Measurements from ENCODE around the gene B3GNT8. TPM values are rescaled to one million over a fixed set of nuclear protein-coding genes. Genes with fewer than 3 reads are reported as not detected.

Gene B3GNT8
- total RNA-seq, 2 donors from 2014 or later, result 9.4 to 11.6 TPM

DNA sequence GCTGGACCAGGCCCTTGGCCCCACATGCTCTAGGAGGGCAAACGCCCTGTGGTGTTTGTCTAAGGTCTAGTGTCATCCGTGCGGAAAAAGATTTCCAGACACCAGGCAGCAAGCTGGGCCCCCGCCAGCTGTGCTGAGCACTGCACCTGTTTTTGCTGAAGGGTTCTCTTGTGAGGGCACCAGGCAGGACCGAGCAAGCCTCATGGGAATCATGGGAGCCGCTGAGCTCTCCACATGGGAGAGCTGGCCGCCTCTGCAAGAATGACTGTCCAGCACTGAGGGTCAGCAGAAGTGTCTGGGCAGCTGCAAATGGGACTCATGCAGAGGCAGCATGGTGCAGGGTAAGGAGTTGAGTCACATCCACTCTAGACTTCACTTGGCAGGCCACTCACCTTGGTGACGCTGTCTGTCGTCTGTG lies 12.0 kb downstream of the B3GNT8 start:
- Histone ChIP-seq H3K4me1 (replicated peaks) (peaks cover 5% of the 10 kb centered on the region), H3K4me3 (no peak overlapping the region), H3K27ac (no peak overlapping the region), H3K27me3 (replicated peaks; ENCODE audit: insufficient read depth) (no peaks in the 10 kb centered on the region), H3K9me3 (no peaks in the 10 kb centered on the region), H3K36me3 (peaks cover 6 to 11% of the 10 kb centered on the region in 2 donors)
- TF ChIP-seq POLR2AphosphoS5 (IDR thresholded peaks at IDR 0.05) (no peak), POLR2A (IDR thresholded peaks at IDR 0.05) (no peak)
- TF ChIP-seq, protein P1, sequence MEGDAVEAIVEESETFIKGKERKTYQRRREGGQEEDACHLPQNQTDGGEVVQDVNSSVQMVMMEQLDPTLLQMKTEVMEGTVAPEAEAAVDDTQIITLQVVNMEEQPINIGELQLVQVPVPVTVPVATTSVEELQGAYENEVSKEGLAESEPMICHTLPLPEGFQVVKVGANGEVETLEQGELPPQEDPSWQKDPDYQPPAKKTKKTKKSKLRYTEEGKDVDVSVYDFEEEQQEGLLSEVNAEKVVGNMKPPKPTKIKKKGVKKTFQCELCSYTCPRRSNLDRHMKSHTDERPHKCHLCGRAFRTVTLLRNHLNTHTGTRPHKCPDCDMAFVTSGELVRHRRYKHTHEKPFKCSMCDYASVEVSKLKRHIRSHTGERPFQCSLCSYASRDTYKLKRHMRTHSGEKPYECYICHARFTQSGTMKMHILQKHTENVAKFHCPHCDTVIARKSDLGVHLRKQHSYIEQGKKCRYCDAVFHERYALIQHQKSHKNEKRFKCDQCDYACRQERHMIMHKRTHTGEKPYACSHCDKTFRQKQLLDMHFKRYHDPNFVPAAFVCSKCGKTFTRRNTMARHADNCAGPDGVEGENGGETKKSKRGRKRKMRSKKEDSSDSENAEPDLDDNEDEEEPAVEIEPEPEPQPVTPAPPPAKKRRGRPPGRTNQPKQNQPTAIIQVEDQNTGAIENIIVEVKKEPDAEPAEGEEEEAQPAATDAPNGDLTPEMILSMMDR (IDR thresholded peaks at IDR 0.05), result no peak
- DNase-seq (ENCODE audit: low spot score), result no peak
- intact Hi-C loops (cut with DNase I), result no loop called here
- WGBS, result 88% methylated on average over 8 of the region's 9 CpGs

DNA sequence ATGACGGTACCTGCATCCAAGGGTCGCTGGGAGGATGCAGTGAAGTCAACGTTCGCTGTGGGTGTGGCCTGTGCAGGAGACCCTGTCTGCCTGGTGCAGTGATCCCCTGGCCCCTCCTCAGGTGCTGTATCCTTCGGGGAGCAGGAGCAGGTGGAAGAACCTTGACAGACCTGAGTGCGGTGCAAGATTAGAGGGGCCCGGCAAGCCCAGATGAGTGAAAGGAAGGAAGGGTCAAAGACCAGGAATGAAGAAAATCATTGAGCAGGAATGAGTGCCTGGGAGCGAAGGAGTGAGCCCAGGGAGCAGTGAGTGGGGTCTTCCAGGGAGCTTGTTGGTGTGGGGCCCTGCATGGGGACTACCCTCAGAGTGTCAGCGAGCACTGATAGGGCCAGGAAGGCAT lies 12.7 kb downstream of the B3GNT8 start:
- 91% methylated on average over 9 of the region's 9 CpGs for WGBS
- intact Hi-C loops (cut with DNase I), result no loop called here
- peaks cover 10% of the 10 kb centered on the region for H3K4me1 ChIP-seq (replicated peaks)
- peaks cover 6% of the 10 kb centered on the region in 2 donors for H3K36me3 ChIP-seq
- no peaks in the 10 kb centered on the region for H3K27me3 ChIP-seq (replicated peaks; ENCODE audit: insufficient read depth)
- H3K27ac ChIP-seq, result no peak overlapping the region
- H3K4me3 ChIP-seq, result no peak overlapping the region
- no peaks in the 10 kb centered on the region for H3K9me3 ChIP-seq
- no peak for DNase-seq (ENCODE audit: low spot score)
- no peak for TF ChIP-seq POLR2A (IDR thresholded peaks at IDR 0.05)
- TF ChIP-seq, protein P1 (IDR thresholded peaks at IDR 0.05), result no peak
- TF ChIP-seq POLR2AphosphoS5 (IDR thresholded peaks at IDR 0.05), result no peak

DNA sequence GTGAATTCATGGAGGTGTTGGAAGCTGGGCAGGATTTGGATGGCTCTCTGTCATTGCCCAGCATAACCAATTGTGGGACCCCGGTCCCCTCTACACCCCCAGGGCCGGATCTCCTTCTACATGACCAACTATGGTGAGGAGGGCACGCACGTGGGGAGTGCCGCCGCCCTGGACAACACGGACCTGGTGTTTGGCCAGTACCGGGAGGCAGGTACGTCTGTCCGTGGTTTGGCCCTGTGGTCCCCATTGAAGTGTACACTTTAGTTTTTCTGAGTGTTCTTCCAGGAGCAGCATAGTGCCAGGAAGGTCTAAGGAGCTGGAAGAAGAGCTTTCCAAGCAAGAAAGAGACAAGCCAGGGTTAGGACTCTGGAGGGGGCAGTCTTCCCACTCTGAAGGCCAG lies 13.2 kb downstream of the B3GNT8 start:
- WGBS, result 89% methylated on average over 10 of the region's 10 CpGs
- Histone ChIP-seq H3K36me3 (peaks cover 3 to 6% of the 10 kb centered on the region in 2 donors), H3K4me1 (replicated peaks) (peaks cover 10% of the 10 kb centered on the region), H3K27me3 (replicated peaks; ENCODE audit: insufficient read depth) (no peaks in the 10 kb centered on the region), H3K4me3 (no peak overlapping the region), H3K27ac (no peak overlapping the region), H3K9me3 (no peaks in the 10 kb centered on the region)
- DNase-seq (ENCODE audit: low spot score), result no peak
- TF ChIP-seq, protein P1 (IDR thresholded peaks at IDR 0.05), result no peak
- intact Hi-C loops (cut with DNase I), result no loop called here

DNA sequence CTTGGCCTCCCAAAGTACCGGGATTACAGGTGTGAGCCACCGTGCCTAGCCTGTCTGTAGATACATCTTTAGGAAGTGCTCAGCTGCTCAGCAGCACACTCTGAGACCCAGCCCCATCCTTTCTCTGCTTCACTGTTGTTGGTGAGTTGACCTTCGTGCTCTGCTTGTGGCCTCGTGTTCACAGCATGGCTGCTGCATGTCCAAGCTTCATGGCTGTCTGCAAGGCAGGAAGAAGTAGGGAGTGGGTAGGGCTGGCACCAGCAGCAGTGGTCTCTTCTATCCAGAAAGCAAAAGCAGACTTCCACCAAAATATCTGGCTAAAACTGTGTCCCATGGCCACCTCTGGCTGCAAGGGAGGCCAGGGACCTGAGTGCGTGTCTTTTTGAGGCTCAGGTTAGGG lies 14.2 kb downstream of the B3GNT8 start:
- Histone ChIP-seq H3K4me3 (no peak overlapping the region), H3K9me3 (no peaks in the 10 kb centered on the region), H3K27me3 (replicated peaks; ENCODE audit: insufficient read depth) (no peaks in the 10 kb centered on the region), H3K4me1 (replicated peaks) (peaks cover 10% of the 10 kb centered on the region), H3K27ac (no peak overlapping the region), H3K36me3 (peaks cover 3 to 6% of the 10 kb centered on the region in 2 donors)
- TF ChIP-seq POLR2A (IDR thresholded peaks at IDR 0.05) (no peak), POLR2AphosphoS5 (IDR thresholded peaks at IDR 0.05) (no peak)
- TF ChIP-seq, protein P1 (IDR thresholded peaks at IDR 0.05), result no peak
- DNase-seq (ENCODE audit: low spot score), result no peak
- WGBS, result 96% methylated on average over 5 of the region's 5 CpGs
- intact Hi-C loops (cut with DNase I), result no loop called here

DNA sequence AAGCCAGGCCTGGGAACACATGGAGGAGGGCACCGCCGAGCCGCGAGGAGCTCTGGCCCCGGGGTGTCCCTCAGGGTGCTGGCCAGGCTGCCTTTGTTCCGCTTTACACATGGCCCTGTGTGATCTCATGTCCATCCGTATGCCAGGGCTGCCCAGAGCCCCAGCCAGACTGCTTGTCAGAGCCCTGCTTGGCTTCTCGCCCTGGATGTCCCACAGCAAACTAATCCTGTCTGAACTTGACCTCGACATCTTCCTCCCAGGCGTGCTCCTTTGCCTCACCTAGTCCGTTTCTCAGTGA lies 15.3 kb downstream of the B3GNT8 start:
- TF ChIP-seq POLR2AphosphoS5 (IDR thresholded peaks at IDR 0.05), result no peak
- TF ChIP-seq POLR2A (IDR thresholded peaks at IDR 0.05), result peak; percentile 13
- intact Hi-C loops (cut with DNase I), result no loop called here
- Histone ChIP-seq H3K27me3 (replicated peaks; ENCODE audit: insufficient read depth) (no peaks in the 10 kb centered on the region), H3K9me3 (no peaks in the 10 kb centered on the region), H3K4me1 (replicated peaks) (peaks cover 10% of the 10 kb centered on the region), H3K4me3 (no peak overlapping the region), H3K36me3 (peaks cover 3 to 6% of the 10 kb centered on the region in 2 donors), H3K27ac (no peak overlapping the region)
- WGBS, result 50% methylated on average over 11 of the region's 11 CpGs
- peak; percentile 26 for DNase-seq (ENCODE audit: low spot score)
